K562 (cell line): ENCODE measurements around the gene PPIH. TPM values are rescaled to one million over a fixed set of nuclear protein-coding genes. Genes with fewer than 3 reads are reported as not detected.

Experiments used
- ATF6 ChIP-seq: sonication (generic); formaldehyde crosslinking; IDR thresholded peaks from 2 replicates; pipeline ENCODE4 v1.4.0; 2020; ENCODE audit warnings: mild to moderate bottlenecking, missing genetic modification reagents
- CAMTA2 ChIP-seq: fragments of 250-450 bp; sonication (Bioruptor Pico); conservative IDR thresholded peaks from 2 replicates; pipeline ENCODE4 v1.5.1; 2022
- CEBPZ ChIP-seq: fragments of 150-350 bp; IDR thresholded peaks from 2 replicates; pipeline ENCODE4 v1.6.1; 2014; ENCODE audit warnings: low read depth, mild to moderate bottlenecking, low read length, borderline replicate concordance
- GABPA ChIP-seq: fragments of 200-800 bp; sonication (Bioruptor generic); conservative IDR thresholded peaks from 2 replicates; pipeline ENCODE4 v1.6.1; 2016; ENCODE audit warnings: low read depth, missing genetic modification characterization, missing compliant biosample characterization
- HNRNPLL ChIP-seq: fragments of 200-400 bp; formaldehyde crosslinking; IDR thresholded peaks from 2 replicates; pipeline ENCODE4 v1.6.1; 2017; ENCODE audit warnings: low read length, low read depth, mild to moderate bottlenecking; ENCODE audit not compliant: poor library complexity, severe bottlenecking
- MNT ChIP-seq, 2 experiments: fragments of 450-650 bp; conservative IDR thresholded peaks; 2 replicates each; pipeline ENCODE4 v1.6.1; 2017; ENCODE audit warnings: mild to moderate bottlenecking in 2 of 2, moderate library complexity in 2 of 2
- NONO ChIP-seq, 2 experiments: fragments of 200-400 bp in 1 of 2; fragments of 450-650 bp in 1 of 2; formaldehyde crosslinking in 1 of 2; IDR thresholded peaks; 2 replicates each; pipeline ENCODE4 v1.6.1; 2017; ENCODE audit warnings: low read depth in 2 of 2, mild to moderate bottlenecking in 2 of 2, moderate library complexity in 2 of 2, low read length in 1 of 2
- SAFB2 ChIP-seq: fragments of 200-400 bp; formaldehyde crosslinking; IDR thresholded peaks from 2 replicates; pipeline ENCODE4 v1.6.1; 2018; ENCODE audit warnings: borderline replicate concordance, low read length, low read depth, moderate library complexity; ENCODE audit not compliant: severe bottlenecking
- TEAD4 ChIP-seq, 2 experiments: sonication (generic) in 1 of 2; formaldehyde crosslinking in 1 of 2; IDR thresholded peaks; 2 replicates each; pipeline versions ENCODE4 v1.6.1 to v1.8.0; 2012 to 2022; ENCODE audit warnings: borderline replicate concordance in 1 of 2, inconsistent platforms in 1 of 2, low read length in 1 of 2, mild to moderate bottlenecking in 1 of 2, missing genetic modification reagents in 1 of 2
- TGIF2 ChIP-seq: sonication (generic); formaldehyde crosslinking; IDR thresholded peaks from 2 replicates; pipeline ENCODE4 v1.8.1; 2022; ENCODE audit warnings: mild to moderate bottlenecking, missing genetic modification reagents, moderate library complexity
- ZNF449 ChIP-seq: fragments of 250-450 bp; sonication (Bioruptor Pico); IDR thresholded peaks from 2 replicates; pipeline ENCODE4 v1.8.0; 2022; ENCODE audit warnings: moderate library complexity, mild to moderate bottlenecking, inconsistent platforms
- polyA plus RNA-seq, 8 experiments: library from polyadenylated mRNA; depleted of rRNA in 4 of 8; stranded (reverse) in 5 of 8; unstranded in 3 of 8; fragments of >200 nt; fragmentation: Nextera tagmentation in 2 of 8; fragmentation: Illumina TruSeq in 1 of 8; extraction: Ambion mirVana in 2 of 8; extraction: Trizol in 1 of 8; gene quantifications; 2 replicates each; pipeline versions ENCODE4 v1.2.1 to v1.2.3, GENCODE V29; 2011 to 2014; ENCODE audit warnings: inconsistent platforms in 1 of 8, missing spikeins in 1 of 8
- total RNA-seq, 7 experiments: library from RNA; depleted of rRNA in 6 of 7; stranded (reverse); fragments of >200 nt in 6 of 7; fragmentation: Illumina TruSeq in 2 of 7; extraction: Trizol in 2 of 7; gene quantifications; 2 replicates each; pipeline versions ENCODE4 v1.2.1 to v1.2.3, GENCODE V29; 2011 to 2021; ENCODE audit warnings: low replicate concordance in 1 of 7

PPIH gene
- total and polyA plus RNA-seq, 9 of the 15 experiments (the other 6 are each of a cell fraction or from before 2014, with no cell fraction given): 197 to 470 (median 277) TPM

- TF ChIP-seq NONO (IDR thresholded peaks at IDR 0.05; ENCODE audit: low read depth in 2 of 2, low read length in 1 of 2): peak; percentile 76 to 94
- TF ChIP-seq CEBPZ: no peak
- peak; percentile 96; the same call in 1 of the 2 replicates for TF ChIP-seq TGIF2 (CRISPR knock-in tag)
- no peak; the same call in 1 of the 2 replicates for TF ChIP-seq TEAD4 (IDR thresholded peaks at IDR 0.05; ENCODE audit: low read length)
- peak; percentile 84 for TF ChIP-seq TEAD4 (CRISPR knock-in tag; IDR thresholded peaks at IDR 0.05; ENCODE audit: borderline replicate concordance)
- TF ChIP-seq SAFB2: no peak
- no peak for TF ChIP-seq ZNF449 (CRISPR knock-in tag)
- TF ChIP-seq GABPA (tag): no peak
- no peak for TF ChIP-seq CAMTA2
- TF ChIP-seq ATF6 (CRISPR knock-in tag): no peak
- peak; percentile 84 for TF ChIP-seq HNRNPLL
- peak; percentile 98 to 100 for TF ChIP-seq MNT (conservative IDR thresholded peaks at IDR 0.05)
Measured at GRCh38 chr1:42682739-42683531, 24.7 kb downstream of the PPIH start (continued).
